ENCODE measurements around the gene ABCB4.

ABCB4 gene

DNA sequence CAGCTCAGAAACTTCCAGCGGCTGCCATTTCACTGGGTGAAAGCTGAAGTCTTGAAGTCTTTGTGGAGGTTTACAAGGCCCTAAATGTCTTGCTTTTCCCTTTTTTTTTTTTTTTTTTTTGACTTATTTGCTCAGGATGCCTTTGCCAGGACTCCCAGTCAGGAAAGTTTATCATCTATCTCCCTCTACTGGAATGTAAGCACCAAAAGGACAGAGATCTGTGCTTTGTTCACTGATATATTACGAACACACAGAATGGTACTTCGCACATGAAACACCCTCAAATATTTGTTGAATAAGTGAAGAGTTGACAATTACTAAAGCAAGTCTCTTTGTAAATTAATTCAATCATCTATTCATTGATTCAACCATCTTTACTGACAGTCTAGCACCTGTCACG lies 23.2 kb downstream of the ABCB4 start:
- TF ChIP-seq ZC3H10 (CRISPR knock-in tag; IDR thresholded peaks at IDR 0.05) (no peak), BACH2 (CRISPR knock-in tag; IDR thresholded peaks at IDR 0.05; ENCODE audit: borderline replicate concordance) (no peak), ESRRG (CRISPR knock-in tag; IDR thresholded peaks at IDR 0.05) (no peak), CSRNP3 (CRISPR knock-in tag; IDR thresholded peaks at IDR 0.05) (no peak), ZFP30 (CRISPR knock-in tag; IDR thresholded peaks at IDR 0.05) (no peak), ARNTL (CRISPR knock-in tag; IDR thresholded peaks at IDR 0.05; ENCODE audit: borderline replicate concordance, low read depth) (no peak), ZFP3 (CRISPR knock-in tag; IDR thresholded peaks at IDR 0.05) (no peak), RARB (CRISPR knock-in tag; IDR thresholded peaks at IDR 0.05) (no peak), GLIS3 (CRISPR knock-in tag; IDR thresholded peaks at IDR 0.05) (no peak)
- TF ChIP-seq, protein P1, sequence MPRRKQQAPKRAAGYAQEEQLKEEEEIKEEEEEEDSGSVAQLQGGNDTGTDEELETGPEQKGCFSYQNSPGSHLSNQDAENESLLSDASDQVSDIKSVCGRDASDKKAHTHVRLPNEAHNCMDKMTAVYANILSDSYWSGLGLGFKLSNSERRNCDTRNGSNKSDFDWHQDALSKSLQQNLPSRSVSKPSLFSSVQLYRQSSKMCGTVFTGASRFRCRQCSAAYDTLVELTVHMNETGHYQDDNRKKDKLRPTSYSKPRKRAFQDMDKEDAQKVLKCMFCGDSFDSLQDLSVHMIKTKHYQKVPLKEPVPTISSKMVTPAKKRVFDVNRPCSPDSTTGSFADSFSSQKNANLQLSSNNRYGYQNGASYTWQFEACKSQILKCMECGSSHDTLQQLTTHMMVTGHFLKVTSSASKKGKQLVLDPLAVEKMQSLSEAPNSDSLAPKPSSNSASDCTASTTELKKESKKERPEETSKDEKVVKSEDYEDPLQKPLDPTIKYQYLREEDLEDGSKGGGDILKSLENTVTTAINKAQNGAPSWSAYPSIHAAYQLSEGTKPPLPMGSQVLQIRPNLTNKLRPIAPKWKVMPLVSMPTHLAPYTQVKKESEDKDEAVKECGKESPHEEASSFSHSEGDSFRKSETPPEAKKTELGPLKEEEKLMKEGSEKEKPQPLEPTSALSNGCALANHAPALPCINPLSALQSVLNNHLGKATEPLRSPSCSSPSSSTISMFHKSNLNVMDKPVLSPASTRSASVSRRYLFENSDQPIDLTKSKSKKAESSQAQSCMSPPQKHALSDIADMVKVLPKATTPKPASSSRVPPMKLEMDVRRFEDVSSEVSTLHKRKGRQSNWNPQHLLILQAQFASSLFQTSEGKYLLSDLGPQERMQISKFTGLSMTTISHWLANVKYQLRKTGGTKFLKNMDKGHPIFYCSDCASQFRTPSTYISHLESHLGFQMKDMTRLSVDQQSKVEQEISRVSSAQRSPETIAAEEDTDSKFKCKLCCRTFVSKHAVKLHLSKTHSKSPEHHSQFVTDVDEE (CRISPR knock-in tag; IDR thresholded peaks at IDR 0.05), result no peak
- TF ChIP-seq, protein P2, sequence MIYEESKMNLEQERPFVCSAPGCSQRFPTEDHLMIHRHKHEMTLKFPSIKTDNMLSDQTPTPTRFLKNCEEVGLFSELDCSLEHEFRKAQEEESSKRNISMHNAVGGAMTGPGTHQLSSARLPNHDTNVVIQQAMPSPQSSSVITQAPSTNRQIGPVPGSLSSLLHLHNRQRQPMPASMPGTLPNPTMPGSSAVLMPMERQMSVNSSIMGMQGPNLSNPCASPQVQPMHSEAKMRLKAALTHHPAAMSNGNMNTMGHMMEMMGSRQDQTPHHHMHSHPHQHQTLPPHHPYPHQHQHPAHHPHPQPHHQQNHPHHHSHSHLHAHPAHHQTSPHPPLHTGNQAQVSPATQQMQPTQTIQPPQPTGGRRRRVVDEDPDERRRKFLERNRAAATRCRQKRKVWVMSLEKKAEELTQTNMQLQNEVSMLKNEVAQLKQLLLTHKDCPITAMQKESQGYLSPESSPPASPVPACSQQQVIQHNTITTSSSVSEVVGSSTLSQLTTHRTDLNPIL (CRISPR knock-in tag; IDR thresholded peaks at IDR 0.05; ENCODE audit: low read depth), result no peak
- TF ChIP-seq, protein P3, sequence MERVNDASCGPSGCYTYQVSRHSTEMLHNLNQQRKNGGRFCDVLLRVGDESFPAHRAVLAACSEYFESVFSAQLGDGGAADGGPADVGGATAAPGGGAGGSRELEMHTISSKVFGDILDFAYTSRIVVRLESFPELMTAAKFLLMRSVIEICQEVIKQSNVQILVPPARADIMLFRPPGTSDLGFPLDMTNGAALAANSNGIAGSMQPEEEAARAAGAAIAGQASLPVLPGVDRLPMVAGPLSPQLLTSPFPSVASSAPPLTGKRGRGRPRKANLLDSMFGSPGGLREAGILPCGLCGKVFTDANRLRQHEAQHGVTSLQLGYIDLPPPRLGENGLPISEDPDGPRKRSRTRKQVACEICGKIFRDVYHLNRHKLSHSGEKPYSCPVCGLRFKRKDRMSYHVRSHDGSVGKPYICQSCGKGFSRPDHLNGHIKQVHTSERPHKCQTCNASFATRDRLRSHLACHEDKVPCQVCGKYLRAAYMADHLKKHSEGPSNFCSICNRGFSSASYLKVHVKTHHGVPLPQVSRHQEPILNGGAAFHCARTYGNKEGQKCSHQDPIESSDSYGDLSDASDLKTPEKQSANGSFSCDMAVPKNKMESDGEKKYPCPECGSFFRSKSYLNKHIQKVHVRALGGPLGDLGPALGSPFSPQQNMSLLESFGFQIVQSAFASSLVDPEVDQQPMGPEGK (CRISPR knock-in tag; IDR thresholded peaks at IDR 0.05; ENCODE audit: borderline replicate concordance), result no peak
- 0 out of 3 replicates have a peak, but pooled peaks have one; percentile 24 for ATAC-seq

- no peak for TF ChIP-seq ESRRG (CRISPR knock-in tag; IDR thresholded peaks at IDR 0.05)
- no peak for TF ChIP-seq ZFP3 (CRISPR knock-in tag; IDR thresholded peaks at IDR 0.05)
- no peak for TF ChIP-seq ZC3H10 (CRISPR knock-in tag; IDR thresholded peaks at IDR 0.05)
- TF ChIP-seq, protein P4, sequence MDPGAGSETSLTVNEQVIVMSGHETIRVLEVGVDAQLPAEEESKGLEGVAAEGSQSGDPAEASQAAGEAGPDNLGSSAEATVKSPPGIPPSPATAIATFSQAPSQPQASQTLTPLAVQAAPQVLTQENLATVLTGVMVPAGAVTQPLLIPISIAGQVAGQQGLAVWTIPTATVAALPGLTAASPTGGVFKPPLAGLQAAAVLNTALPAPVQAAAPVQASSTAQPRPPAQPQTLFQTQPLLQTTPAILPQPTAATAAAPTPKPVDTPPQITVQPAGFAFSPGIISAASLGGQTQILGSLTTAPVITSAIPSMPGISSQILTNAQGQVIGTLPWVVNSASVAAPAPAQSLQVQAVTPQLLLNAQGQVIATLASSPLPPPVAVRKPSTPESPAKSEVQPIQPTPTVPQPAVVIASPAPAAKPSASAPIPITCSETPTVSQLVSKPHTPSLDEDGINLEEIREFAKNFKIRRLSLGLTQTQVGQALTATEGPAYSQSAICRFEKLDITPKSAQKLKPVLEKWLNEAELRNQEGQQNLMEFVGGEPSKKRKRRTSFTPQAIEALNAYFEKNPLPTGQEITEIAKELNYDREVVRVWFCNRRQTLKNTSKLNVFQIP (CRISPR knock-in tag; IDR thresholded peaks at IDR 0.05; ENCODE audit: borderline replicate concordance, low read depth), result no peak
- TF ChIP-seq ZNF565 (CRISPR knock-in tag; conservative IDR thresholded peaks at IDR 0.05; ENCODE audit: low read depth), result no peak
- TF ChIP-seq CSDC2 (CRISPR knock-in tag; IDR thresholded peaks at IDR 0.05), result no peak
- no peak for TF ChIP-seq ISL1 (CRISPR knock-in tag; IDR thresholded peaks at IDR 0.05)
- no peak for TF ChIP-seq CSRNP3 (CRISPR knock-in tag; IDR thresholded peaks at IDR 0.05)
- no peak for ATAC-seq
Observed at GRCh38 chr7:87451187-87451586, 24.3 kb downstream of the ABCB4 start.

DNA sequence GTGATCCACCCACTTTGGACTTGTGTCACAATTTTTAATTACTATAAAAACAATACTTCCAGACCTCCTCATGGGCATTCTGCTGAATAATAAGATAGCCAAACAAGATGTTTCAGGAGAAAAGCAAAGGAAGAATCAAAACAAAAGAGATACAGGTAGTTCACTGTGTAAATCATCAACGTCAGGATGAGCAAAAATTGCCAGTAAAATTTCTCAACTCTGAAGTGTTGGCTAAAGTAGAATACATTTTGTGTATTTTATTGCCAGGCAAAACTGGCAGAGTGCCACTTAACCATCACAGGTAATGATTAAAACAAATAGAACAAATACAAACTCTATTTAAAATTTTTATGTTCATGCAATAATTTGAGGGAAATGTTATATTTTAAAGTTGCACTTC lies 24.8 kb downstream of the ABCB4 start:
- ATAC-seq, result no peak
- no peak for TF ChIP-seq ARNTL (CRISPR knock-in tag; IDR thresholded peaks at IDR 0.05; ENCODE audit: borderline replicate concordance, low read depth)
- no peak for TF ChIP-seq RARB (CRISPR knock-in tag; IDR thresholded peaks at IDR 0.05)
- TF ChIP-seq CSRNP3 (CRISPR knock-in tag; IDR thresholded peaks at IDR 0.05), result no peak
- TF ChIP-seq ZFP30 (CRISPR knock-in tag; IDR thresholded peaks at IDR 0.05), result no peak
